GM18873 (cell line): ENCODE results near the gene MXD1.

Source experiments
- ATAC-seq: cut with Tn5 transposase; IDR thresholded peaks from one replicate; pipeline ENCODE4 v1.9.1; 2021; ENCODE audit warnings: mild to moderate bottlenecking, moderate library complexity, moderate number of reproducible peaks; ENCODE audit not compliant: unreplicated experiment, low FRiP score

Gene MXD1

DNA sequence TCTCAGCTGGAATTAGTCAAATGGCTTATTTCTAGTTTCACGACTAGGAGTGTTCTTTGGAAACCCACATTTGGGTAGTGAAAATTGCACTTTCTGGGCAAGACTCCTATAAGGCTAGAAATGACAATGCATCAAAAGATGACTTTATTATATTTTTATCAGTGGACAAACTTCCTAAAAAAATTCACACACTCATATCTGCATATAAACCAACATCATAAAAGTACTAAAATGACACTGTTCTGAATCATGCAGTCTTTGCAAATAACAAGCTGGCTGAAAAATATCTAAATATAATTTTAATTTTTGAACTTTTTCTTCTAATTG lies 17.6 kb downstream of the MXD1 start:
- ATAC-seq, result no peak

DNA sequence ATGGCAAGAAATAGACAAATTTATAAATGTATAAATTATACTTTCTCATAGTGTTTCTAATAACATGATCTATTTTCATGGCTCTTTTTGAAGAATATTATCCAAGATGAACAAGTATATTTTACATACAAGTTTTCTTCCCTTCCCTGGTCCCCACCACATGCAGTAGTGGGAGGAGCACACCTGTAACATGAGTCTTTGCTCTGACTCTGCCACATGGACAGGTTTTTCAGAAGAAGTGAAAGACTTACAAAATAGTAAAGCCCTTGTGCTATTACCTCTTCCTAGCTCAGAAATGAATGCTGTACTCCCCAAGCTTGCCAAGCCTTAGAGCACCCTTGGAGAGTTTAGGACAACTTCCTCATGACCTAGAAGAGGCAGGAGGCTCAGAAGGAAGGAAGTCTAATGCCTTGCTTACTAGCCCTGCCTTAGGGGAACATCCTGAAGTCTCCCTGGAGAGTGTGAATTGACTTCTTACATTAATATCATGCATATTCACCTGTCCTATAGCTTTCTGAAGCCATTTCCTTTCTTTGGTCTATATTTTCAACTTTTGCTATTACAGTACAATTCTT lies 18.4 kb downstream of the MXD1 start:
- ATAC-seq, result no peak

DNA sequence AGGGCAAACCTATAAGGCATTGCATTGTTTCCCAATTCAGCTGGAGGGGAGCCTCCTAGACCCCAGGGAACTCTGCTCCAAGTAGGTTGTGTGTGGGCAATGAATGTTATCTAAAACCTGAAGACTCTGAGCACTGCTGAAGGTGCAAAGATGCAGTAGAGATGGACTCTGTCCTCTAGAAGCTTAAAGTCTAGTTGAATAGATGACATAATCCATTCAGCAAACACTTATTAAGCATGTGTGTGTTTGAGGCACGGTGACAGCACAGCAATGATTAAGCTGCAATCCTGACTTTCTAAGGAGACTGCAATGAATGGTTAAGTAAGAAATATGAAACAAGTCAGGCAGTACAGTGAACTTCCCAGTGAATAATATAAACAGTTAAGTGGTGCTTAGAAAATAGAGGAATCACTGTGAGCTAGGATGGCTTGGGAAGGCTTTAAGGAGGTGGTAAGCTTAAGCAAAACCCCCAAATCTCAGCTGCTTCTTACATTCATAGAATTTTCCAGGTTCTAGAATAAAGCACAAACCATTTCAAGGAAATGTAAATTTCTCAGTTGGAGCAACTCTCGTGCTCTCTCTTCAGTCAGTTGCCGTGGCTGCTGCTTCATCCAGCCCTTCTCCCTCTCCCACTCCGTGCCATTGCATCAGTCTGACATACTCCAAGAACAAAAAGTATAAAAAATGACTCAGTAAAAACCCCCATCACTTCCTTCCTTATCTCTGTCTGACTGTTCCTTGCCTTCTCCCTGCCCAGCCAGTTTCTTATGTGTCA lies 19.1 kb downstream of the MXD1 start:
- ATAC-seq, result no peak

DNA sequence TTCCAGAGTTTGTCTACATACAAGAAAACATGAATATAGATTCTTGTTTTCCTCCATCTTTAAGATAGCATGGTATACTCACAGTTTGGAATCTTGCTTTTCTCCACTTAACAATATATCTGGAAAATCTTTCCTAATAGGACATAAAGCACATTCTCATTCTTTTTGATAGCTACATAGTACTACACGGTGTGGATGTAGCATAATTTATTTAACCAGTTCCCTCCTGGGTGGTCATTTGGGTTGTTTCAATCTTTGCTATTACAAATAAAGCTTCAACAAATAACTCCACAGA lies 19.7 kb downstream of the MXD1 start:
- no peak for ATAC-seq

DNA sequence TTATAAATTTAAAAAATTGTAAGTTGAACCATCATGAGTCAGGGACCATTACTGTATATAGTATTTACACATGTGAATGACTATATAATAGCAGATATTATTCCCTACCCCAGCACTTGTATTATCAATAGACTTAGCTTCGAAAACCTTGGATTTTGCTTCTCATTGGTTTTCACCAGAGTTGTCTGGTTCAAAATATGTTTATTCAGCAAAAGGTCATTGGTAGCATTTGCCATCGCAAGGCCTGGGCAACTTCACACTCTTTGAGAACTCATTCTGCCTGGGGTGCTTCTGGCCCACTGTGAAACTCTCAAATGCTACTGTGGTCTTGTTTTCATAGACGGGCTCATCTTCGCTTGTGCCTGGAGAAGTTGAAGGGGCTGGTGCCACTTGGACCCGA lies 20.1 kb downstream of the MXD1 start:
- ATAC-seq, result no peak

DNA sequence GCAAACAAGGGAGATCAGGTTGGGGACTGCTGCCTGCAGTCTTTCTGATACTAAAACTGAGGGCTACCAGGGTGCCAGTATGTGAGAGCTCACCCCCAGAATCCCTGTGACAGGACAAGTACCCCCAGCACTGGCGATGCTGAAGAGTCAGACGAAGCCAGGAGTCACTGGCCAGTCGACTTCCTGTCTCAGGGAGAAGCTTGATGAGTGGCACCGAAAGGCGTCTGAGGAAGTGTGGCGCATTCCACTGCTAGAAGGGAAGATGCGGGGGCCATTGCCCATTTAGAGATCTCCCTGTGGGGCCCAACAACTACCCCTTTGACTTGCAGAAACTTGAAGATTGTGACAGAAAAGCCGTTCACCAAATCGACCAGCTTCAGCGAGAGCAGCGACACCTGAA lies 22.0 kb downstream of the MXD1 start:
- no peak for ATAC-seq

DNA sequence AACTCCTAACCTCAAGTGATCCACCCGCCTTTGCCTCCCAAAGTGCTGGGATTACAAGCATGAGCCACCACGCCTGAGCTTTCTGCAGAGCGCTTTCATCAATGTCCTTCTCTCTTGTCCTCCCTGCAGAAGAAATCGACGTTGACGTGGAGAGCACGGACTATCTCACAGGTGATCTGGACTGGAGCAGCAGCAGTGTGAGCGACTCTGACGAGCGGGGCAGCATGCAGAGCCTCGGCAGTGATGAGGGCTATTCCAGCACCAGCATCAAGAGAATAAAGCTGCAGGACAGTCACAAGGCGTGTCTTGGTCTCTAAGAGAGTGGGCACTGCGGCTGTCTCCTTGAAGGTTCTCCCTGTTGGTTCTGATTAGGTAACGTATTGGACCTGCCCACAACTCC lies 23.1 kb downstream of the MXD1 start:
- ATAC-seq, result no peak

DNA sequence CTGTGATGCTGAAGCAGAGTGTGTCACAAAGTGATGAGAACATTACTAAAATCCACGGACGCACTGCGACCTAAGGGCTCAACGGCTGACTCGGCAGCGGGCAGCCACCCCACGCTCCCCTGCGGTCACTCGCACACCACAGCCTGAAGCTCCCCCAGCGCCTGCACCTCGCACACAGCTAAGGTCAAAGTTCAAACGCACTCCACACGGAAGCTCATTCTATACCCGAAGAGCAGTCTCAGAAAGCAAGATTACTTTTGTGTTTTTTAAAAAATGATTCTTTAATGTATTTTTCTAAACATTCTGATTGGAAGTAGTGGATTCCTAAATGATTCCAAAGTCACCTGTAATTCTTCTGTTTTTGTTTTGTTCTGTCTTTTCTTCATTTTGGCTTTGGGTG lies 24.8 kb downstream of the MXD1 start:
- no peak for ATAC-seq

DNA sequence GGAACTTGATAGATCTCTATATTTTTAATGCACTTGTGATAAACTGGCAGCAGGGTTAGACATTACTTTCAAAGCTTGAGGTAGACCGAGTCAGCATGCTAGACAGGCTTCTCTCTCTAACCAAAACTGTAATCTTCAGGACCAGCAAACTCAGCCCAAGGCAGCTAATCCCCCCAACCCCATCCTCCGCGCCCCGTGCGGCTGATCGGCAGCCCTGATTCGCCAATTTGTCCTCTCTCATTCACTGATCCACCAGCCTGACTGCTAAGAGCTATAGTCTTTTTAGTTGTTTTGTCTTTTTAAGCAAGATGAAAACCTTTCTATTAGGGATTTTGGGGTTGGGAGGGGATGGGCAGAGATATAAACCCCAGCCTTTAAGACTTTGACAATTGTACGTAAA lies 25.8 kb downstream of the MXD1 start:
- no peak for ATAC-seq

DNA sequence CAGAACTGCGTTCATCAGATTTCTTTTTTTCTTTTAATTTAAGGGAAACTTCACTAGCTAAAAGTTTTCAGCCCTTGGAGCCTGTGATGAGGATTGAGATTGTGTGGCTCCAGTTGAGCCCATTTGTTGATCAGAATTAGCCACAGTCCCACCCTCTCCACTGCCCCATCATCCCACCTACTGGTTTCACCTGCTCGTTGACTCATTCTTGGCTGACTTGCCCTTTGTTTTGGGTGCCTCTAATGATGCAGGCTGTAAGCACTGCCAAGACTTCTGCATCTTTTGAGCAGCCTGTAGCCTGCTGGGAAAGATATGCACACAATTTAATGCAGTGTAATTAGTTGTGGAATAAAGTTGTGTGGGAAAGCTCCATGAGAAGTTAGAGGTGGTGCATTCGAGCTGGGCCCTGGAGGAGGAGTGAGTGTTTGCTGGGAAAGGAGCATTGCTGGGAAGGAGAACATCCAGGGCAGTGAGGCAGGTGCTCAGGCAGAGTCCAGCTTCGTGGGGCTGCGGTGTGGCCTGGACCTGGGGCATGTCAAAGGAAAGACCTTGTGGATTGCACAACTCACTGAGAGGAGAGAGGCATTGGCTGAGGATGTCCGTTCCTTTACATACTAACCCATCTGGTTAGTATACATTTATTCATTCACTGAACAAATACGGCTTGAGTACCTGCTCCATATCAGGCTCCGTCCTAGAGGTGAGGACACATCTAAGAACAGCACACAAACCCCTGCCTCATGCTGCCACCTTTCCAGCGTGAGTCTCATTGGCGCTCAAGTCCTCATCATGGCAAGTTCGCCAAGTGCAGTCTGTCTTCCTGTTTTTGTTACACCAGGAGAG lies 28.3 kb downstream of the MXD1 start:
- ATAC-seq, result no peak

DNA sequence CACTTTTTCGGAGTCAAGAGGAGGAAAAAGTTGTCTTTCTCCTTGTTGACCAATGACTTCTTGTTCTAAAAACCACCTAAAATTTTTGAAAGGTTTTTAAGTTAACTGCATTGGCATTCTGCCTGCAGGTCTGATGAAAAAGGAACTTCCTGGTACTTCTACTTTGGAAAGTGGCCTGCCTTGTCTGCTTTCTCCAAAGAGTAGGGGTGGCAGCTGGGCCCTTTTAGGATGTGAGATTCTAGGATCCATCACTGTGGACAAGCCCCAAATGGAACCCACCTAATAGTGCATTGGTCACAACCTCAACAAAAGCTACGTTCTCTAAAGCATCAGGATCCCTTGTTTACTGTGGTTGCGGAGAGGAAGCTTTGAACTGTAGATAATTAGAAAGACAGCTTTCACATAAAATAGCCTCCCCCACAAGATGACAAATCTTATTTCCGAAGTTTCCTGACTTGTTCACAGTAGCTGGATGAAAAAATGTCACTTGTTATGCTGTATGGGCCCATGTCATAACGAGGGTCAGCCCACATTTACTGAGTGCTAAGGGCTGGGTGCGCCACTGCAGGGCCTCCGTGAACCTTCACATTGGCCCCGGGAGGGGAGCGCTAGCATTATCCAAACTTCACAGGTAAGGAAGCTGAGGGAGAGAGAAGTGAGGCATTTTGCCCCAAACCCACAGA lies 29.1 kb downstream of the MXD1 start:
- ATAC-seq, result no peak

DNA sequence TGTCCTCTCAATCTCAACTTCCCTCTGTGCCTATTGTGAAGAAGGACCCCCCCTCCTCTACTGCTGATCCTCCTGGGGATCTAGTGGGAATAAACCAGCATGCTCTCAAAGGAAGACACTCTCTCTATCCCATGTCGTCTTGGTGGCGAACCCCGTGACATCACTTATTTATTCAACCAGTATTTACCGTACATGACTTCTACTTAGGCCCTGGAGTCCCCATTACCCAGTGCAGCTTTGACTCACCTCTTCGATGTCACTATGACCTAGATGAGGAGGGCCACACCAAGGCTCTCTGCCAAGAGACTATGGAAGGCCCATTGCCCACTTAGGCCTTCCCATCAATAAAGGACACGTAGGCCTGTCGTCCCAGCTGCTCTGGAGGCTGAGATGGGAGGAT lies 29.8 kb downstream of the MXD1 start:
- ATAC-seq, result no peak

DNA sequence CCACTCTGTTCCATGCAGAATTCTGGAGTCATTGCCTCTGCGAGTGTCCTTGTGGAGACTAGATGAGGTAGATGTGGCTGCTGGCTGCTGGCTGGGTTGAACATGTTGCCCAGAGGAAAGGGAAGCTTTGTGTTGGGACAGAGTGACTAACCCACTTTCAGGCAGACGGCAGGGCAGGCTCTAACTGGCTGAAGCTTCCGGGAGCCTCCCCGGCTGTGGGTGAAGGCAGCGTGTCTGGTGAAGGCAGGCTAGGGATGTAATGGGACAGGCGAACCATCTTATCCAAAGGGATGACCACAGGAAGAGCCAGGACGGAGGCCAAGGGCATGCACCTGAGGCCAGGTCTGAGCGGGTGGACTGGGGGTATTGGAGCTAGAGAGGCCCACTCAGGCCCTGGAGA lies 30.5 kb downstream of the MXD1 start:
- no peak for ATAC-seq

DNA sequence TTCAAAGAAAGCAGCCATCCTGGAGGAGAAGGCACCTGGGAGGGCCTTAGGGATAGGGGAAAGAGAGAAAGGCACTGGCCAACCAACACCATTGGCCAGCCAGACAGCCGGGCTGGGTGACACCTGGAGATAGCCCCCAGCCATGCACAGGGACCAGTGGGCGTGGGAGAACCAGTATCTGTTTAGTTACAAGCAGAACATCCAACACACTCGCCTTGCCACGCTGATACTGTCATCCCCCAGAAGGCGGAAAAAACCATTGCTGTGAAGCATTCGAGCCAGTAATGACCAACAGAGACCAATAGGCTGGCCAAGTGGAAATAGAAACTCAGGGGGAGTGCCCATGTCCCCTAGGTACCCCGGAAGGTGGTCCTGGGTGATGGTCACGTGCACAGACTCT lies 31.0 kb downstream of the MXD1 start:
- ATAC-seq, result no peak

DNA sequence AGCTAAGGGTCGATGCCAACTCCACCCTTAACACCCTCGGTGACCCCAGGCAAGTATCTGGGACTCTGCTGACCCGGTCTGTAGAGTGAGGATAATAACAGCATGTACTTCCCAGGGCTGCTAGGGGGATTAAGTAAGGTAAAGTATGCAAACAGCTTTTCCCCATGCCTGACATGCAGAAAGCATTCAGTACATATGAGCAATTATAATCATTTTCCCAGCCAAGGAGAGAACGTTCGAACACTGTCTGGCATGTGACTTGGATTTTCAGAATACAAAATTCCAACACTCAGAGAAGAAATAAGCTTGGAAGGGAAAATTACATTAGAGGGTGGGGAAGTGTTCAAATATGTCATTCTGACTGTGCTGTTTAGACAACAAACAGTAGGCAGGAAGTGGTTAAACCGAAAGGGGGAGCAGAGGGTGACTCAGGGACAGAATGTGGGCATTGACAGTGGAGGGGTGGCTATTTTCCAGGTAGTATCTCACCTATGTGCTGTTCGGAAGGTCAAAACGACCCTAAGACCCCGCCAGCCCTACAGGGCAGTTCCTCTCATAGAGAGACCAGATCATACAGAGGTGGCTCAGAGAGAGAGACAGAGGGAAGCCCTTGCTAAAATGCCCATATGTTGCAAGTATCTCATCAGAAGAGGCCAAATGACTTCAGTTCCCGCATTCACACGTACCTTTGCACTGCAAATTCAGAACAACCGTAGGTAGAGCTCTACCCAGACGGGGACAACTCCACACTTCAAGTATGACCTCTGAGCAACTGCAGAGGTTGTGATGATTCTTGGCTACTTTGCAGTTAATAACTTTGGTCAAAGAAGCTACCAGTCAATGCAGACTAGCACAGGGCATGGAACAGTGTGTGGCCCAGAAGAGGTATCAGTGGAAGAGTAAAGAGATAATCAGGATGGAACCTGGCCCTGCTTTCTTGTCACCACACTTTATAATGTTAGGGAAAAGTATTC lies 31.7 kb downstream of the MXD1 start:
- no peak for ATAC-seq

DNA sequence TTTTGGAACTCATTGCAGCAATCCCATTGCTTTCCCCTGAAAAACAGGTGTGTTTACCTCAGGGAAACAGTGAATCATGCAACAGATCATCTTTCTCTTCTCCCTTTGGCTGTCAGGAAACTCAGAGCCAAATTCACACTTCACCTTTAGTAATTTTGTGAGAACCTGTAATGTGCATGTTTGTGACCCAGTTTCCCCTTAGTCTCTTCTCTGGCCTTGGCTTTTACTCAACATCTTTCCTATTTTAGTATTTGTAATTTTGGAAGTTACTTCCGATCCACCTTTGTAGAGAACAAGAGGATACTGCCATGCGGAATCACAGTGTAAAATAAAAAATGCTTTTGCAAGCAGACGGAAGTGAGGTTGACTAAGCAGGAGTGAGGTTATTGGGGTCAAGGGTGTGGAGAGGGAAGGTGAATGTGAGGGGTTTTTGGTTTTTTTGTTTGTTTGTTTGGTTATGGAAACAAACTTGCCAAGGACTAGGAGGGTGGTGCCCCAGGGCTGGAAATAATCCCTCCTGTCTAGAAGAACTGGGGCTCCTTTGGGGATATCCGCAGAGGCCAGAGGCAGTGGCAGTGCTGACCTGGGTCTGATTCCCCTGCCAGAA lies 32.5 kb downstream of the MXD1 start:
- no peak for ATAC-seq

DNA sequence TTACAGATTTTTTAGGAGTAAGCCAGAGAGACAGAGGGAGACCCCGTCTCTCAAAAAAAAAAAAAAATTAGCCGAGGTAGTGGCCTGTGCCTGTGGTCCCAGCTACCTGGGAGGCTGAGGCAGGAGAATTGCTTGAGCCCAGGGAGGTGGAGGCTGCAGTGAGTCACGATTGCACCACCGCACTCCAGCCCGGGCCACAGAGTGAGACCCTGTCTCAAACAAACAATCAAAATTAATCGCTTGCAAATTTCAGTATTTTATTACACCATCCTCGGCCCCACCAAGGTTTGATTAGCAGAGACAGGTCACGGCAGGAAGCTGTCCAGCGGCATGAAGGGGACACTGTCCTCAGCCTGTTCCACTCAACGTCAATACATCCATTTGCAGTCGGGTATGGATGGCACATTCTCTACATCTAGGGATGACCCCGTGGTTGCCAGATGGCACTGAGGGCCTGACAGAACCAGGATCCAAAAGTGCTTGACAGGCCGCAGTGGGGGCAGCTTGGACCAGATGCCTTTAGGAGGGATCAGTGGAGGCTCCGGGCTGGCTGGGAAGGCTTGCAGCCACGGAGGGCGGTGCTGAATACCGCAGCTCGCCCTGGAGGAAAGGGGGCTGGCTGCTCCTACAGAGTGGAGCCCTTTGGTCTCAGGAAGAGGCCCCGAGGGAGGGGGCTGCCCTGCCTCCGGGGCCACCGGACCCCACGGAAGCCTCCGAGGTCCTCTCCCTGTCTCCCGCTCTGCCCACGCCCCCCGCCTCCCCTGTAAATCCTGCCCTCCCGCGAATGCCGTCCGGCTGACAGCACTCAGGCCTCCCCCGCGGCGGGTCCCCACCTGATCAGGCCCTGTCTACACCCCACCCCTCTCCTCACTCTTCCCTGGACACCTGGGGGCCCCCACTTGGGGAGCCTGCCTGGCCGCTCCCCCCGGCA lies 33.4 kb downstream of the MXD1 start:
- no peak for ATAC-seq

DNA sequence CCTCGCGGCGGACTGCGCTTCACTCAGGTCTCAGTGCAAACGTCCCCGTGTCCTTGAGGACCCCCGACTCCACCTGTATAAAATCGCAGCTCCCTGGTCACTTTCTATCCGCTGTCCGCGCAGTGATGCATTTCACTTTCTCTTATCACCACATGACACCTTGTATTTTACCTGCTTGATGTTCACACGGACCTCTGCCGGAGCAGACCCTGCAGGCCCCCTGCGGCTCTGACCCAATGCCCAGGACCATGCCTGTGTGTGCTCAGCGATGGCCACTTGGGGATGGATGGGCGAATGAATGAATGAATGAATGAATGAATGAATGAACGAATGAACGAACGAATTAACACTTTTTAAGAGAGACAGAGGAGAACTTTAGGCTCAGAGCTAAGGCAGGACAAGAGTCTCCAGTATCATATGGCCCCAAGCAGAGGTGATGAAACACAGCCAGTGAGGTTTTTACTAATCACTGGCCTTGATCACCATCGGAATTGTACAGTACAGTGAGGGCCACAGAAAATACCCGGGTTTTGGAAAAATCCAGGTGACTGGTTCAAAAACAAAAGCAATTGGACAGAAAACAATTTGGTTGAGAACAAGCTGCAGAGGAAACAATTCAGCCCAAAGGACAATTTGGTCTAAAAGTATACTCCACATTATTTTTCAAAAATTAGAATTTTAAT lies 34.2 kb downstream of the MXD1 start:
- no peak for ATAC-seq
